Midbrain (tissue), 1 donor: ENCODE measurements around the gene PTPRN2.
"Not testable (repeated sequence)": the region's sequence is repeated elsewhere in the genome, so short reads cannot be mapped to it uniquely, and the experiment has no call there.

Experiments used
- DNase-seq: peaks from one replicate; lab custom pipeline; 2025; lab: John Stamatoyannopoulos, UW

PTPRN2 gene

GRCh38 chr7:158366916-158367633 is 220.5 kb downstream of the PTPRN2 start:
- DNase-seq, result no peak

- no peak for DNase-seq
These were observed 221.3 kb downstream of the PTPRN2 start for GRCh38 chr7:158366346-158366745.

DNA sequence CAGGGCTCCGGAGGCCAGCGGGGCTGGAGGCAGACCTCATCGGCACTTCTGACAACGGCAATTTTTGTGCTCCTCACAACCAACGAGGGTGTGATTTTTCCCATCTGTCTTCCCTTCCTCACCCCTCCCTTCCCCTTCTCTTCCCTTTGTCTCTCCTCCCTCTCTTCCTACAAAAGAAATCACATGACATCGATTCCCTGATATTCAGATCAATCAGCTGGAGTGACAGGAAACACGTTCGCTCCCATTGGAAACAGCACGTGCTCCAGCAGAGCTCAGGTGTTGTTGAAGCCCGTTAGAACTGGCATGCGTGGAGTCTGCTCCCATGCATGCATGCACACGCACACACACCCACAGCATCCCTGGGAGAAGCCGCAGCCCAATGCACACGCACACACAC is 222.4 kb downstream of the PTPRN2 start:
- DNase-seq, result no peak

GRCh38 chr7:158364451-158364850 is 223.2 kb downstream of the PTPRN2 start:
- DNase-seq, result no peak

DNA sequence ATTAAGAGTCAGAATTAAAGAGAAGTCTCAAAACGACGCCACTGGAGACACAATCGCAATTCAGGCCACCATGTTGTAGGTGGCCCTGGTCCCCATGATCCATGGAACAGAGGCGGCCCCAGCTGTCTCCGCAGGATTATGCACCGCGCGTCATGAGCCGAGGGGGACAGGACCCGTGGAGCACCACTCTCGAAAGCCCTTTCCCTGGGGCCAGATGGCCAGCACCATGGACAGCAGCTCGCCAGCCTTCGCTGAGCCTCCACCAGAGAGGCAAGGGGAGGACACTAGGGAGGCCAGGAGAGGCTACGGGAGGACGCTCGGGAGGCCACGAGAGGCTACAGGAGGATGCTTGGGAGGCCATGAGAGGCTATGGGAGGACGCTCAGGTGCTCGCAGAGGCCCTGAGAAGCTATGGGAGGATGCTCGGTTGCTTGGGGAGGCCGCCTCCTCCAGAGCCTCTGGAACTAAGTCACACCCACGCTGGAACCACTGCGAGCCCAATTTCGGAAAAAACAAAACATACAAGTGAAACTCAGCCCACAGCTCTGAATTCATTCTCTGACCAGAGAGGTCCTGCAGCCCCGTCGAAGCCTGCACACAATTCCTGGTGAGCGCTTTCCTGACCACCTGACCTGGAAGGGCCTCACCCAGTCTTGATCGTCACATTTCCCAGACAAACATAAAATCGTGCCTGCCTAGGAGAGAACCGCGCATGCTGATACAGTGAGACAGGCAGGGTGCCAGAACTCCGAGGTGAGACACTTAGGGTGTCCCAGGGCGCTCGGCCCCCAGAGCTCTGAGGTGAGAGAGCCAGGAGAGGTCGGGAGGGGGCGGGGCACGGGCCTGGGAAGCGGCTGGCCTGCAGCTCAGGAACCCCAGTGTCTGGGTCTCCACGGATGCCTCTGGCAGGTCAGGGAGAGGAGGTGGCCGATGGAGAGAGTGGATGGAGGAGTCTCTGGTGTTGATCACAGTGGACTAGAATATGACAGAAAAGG is 224.4 kb downstream of the PTPRN2 start:
- no peak for DNase-seq

- no peak for DNase-seq
These were observed 225.6 kb downstream of the PTPRN2 start for GRCh38 chr7:158362001-158362400.

DNA sequence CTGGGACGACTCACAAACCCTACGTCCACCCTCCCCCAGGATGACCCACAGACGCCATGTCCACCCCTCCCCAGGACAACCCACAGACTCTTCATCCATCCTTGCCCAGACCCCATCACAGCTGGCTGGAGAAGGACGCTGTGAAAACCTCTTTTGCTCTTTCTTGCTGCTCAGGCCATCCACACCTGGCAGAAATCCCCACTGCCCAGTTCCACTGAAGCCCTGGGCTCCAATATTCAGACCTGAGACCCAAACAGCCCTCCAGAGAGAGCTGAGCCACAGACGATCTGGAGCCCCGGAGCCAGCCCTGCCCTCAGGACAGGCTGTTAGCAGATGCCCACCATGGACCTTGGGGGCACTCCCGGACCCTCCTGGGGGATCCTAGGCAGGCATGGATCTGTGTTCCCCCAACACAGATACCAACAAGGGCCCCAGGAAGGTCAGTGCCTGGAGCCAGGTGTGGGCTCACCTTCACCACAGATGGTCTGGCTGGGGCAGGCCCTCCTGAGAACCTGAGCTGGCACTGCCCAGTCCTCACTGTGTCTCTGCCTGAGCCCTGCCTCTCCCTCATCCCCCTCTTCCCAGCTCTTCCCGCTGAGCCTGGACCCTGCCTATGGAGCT is 226.2 kb downstream of the PTPRN2 start:
- no peak for DNase-seq

DNA sequence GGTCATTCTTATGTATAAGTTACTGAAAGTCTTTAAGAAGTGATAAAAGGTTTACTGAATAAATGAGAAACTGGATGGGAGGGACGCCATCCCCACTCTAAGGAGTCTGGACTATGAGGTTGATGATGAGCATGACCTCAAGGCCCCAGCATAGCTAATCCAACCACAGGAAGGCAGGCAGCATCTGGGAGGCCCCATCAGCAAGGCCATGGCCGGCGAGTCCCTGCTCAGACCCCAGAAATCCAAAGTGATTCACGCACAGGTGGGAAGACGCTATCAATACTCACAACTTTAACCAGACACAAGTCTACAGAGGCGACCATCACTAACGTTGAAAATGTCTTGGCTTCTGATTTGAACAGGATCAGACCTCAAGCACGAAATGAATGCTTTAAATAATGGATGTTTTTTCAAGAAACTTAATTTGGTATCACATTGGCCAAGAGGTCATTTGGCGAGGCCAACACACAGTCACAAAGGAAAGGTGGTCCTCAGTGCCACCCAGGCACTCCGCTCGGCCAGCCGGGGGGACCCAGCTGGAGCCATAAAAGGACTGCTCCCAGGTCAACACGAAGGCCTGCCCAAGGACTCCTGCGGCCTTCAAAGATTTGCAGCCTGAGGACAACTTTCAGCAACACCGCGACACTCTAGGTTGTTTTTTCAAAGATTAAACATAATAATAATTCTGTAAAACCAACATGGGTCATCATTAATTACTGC is 228.5 kb downstream of the PTPRN2 start:
- DNase-seq, result no peak

GRCh38 chr7:158357898-158358821 is 229.5 kb downstream of the PTPRN2 start:
- no peak for DNase-seq

GRCh38 chr7:158357106-158357897 is 230.3 kb downstream of the PTPRN2 start:
- no peak for DNase-seq

GRCh38 chr7:158356454-158356853 is 231.2 kb downstream of the PTPRN2 start:
- no peak for DNase-seq

DNA sequence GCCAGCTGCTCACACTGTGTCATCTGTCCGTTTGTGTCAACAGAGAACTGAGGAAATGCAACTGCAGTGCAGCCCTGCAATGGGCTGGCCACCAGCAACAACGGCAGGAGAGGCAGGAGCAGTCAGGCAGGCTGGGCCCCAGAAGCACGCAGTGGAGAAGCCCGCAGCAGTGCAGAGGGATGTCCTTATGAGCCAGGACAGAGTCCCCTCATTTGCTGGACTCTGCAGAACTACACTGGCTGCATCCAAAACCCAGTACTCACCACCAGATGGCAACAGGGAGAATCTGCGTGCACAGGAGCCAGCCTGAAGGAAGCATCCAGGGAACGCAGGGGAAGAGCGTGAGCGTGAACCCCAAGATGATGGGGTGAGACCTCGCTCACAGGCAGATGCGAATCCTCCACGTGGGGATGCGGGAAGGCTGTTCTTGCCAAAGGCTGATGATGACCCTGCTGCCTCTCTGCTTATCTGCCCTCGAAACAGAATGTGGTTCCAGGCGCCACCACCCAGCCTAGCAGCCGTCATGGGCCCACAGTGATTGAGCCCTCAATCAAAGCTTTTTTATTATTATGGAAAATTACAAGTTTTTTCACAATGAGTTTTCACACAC is 232.1 kb downstream of the PTPRN2 start:
- DNase-seq, result no peak

DNA sequence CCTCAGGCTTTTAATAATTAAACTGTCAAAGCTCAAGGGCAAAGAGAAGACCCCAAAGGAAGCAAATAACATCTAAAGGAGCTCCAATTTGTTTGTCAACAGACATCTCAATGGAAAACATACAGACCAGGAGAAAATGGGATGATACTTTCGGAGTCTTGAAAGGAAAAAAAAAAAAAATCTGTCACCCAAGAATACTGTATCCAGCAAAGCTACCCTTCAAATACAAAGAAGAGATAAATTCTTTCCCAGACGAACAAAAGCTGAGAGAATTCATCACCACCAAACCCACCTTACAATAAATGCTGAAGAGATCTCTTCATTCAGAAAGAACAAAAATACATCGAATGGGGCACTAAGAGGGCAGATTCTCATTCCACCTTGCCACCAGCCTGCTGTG is 232.8 kb downstream of the PTPRN2 start:
- DNase-seq, result no peak

DNA sequence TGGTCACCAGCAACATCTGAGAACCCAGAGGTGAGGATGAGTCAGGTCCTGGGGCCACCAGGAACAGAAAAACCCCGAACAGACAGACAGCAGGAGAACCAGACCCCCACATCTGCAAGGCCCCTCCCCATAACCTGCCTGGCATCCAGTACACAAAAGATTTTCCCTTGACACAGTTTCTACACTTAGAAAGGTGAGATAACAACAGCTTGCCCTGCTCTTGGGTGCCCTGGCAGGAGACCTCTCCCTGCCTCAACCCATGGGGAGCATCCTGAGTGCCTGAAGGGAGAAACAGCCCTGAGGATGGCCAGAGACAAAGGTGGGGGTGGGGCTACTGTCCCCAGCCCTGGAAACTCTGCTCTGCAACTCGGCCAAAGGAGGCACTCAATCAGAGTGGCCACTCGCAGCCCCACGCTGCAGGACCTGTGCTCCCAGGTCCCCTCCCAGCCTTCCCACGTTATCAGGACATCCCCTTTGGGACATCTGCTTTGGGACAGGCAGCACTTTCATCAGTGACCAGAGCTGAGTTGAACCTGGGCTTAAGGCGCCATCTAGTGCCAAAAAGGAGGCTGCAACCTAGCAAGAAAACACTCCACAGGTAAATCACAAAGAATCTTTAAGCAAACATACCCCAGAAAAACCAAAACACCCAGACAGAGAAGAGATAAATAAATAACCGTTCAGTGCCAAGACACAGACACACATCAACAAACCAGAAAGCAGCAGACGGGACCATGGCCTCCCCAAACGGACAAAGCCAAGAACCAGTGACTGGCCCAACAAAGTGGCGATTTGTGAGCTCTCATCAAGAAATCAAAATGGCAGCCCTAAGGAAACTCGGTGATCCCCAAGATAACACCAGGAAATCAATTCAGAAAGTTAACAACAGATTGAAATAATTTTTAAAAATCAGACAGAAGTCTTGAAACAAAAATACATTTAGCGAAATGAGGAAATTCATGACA is 233.7 kb downstream of the PTPRN2 start:
- no peak for DNase-seq

GRCh38 chr7:158351899-158352729 is 235.5 kb downstream of the PTPRN2 start:
- not testable (repeated sequence) for DNase-seq

GRCh38 chr7:158351481-158351880 is 236.1 kb downstream of the PTPRN2 start:
- DNase-seq, result no peak

DNA sequence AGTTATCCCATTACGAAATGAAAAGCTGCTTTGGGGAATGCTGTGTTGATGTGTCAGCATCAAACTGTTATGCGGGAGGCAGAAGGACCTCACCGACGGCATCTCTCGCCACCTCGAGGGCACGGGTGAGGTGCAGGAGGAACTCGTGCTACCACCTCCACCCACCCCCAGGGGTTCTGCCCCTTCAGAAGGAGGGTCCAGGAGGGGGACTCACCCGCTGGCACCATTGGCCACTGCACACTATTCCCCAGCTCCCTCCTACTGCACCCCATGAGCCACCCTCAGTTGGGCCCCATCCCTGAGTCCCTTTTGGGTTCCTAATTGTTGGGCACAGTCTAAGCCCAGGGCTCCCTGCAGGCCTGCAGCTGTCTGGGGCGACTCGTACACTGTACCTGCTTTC is 236.6 kb downstream of the PTPRN2 start:
- no peak for DNase-seq
